GM19452 (cell line): ENCODE results near the gene CNNM4.

ENCODE experiments used
- ATAC-seq: cut with Tn5 transposase; IDR thresholded peaks from one replicate; pipeline ENCODE4 v1.9.1; 2021; ENCODE audit not compliant: unreplicated experiment

CNNM4 gene

GRCh38 chr2:96809951-96810782 lies 49.5 kb downstream of the CNNM4 start:
- no peak for ATAC-seq

- ATAC-seq = no peak
These were observed 50.1 kb downstream of the CNNM4 start for GRCh38 chr2:96810783-96811192.

GRCh38 chr2:96811917-96812316 lies 51.2 kb downstream of the CNNM4 start:
- no peak for ATAC-seq

- no peak for ATAC-seq
These were observed 53.0 kb downstream of the CNNM4 start for GRCh38 chr2:96813656-96814055.

- no peak for ATAC-seq
These were observed 54.8 kb downstream of the CNNM4 start for GRCh38 chr2:96815326-96816126.

- ATAC-seq = peak; percentile 89
These were observed 55.6 kb downstream of the CNNM4 start, which contains the start of gene CNNM3 for GRCh38 chr2:96816127-96816835. Gene CNNM3 (plus strand): TSS chr2:96816268. CDS start chr2:96816278, 10 bp downstream.

GRCh38 chr2:96816836-96817702 lies 56.4 kb downstream of the CNNM4 start:
- no peak for ATAC-seq

GRCh38 chr2:96817882-96818281 lies 57.2 kb downstream of the CNNM4 start:
- no peak for ATAC-seq

GRCh38 chr2:96819128-96819875 lies 58.6 kb downstream of the CNNM4 start:
- ATAC-seq = no peak

GRCh38 chr2:96819876-96820511 lies 59.3 kb downstream of the CNNM4 start:
- ATAC-seq = no peak

GRCh38 chr2:96821113-96821675 lies 60.5 kb downstream of the CNNM4 start:
- no peak for ATAC-seq

GRCh38 chr2:96822786-96823185 lies 62.1 kb downstream of the CNNM4 start:
- no peak for ATAC-seq

- ATAC-seq = no peak
These were observed 62.5 kb downstream of the CNNM4 start for GRCh38 chr2:96823198-96823597.

- ATAC-seq = no peak
These were observed 63.6 kb downstream of the CNNM4 start for GRCh38 chr2:96824079-96824870.

GRCh38 chr2:96825057-96825456 lies 64.4 kb downstream of the CNNM4 start:
- ATAC-seq = no peak

GRCh38 chr2:96826546-96827278 lies 66.0 kb downstream of the CNNM4 start:
- no peak for ATAC-seq

- ATAC-seq = no peak
These were observed 67.7 kb downstream of the CNNM4 start for GRCh38 chr2:96828436-96828835.
